DMS 273 (cell line): ENCODE results near the gene SNAPC4.
A peak's percentile ranks its signal among the peaks of the same experiment; 100 is the strongest.
"Not testable (repeated sequence)": the region's sequence is repeated elsewhere in the genome, so short reads cannot be mapped to it uniquely, and the experiment has no call there.

Experiments
- DNase-seq: peaks from one replicate; lab custom pipeline; 2025; ENCODE audit not compliant: unreplicated experiment; lab: John Stamatoyannopoulos, UW

SNAPC4 gene

GRCh38 chr9:136409557-136410455 lies 9.8 kb upstream of the SNAPC4 start:
- peak; percentile 55 for DNase-seq

- no peak for DNase-seq
Observed at GRCh38 chr9:136407911-136408310, 7.9 kb upstream of the SNAPC4 start.

GRCh38 chr9:136407061-136407460 lies 7.1 kb upstream of the SNAPC4 start:
- DNase-seq = not testable (repeated sequence)

GRCh38 chr9:136405904-136406303 lies 5.9 kb upstream of the SNAPC4 start:
- not testable (repeated sequence) for DNase-seq

GRCh38 chr9:136405481-136405880 lies 5.5 kb upstream of the SNAPC4 start:
- DNase-seq = no peak

- no peak for DNase-seq
Observed at GRCh38 chr9:136404801-136405136, 4.8 kb upstream of the SNAPC4 start.

- no peak for DNase-seq
Observed at GRCh38 chr9:136403915-136404800, 4.2 kb upstream of the SNAPC4 start.

- no peak for DNase-seq
Observed at GRCh38 chr9:136403538-136403914, 3.6 kb upstream of the SNAPC4 start.

GRCh38 chr9:136402067-136402466 lies 2.1 kb upstream of the SNAPC4 start:
- DNase-seq = no peak

- no peak for DNase-seq
Observed at GRCh38 chr9:136401173-136401922, 1.4 kb upstream of the SNAPC4 start.

- peak; percentile 69 for DNase-seq
Observed at GRCh38 chr9:136399176-136400037, 563 bp downstream of the SNAPC4 start.

GRCh38 chr9:136398286-136398685 lies 1.7 kb downstream of the SNAPC4 start:
- no peak for DNase-seq

- no peak for DNase-seq
Observed at GRCh38 chr9:136397643-136398042, 2.3 kb downstream of the SNAPC4 start.

- DNase-seq = no peak
Observed at GRCh38 chr9:136396219-136396515, 3.8 kb downstream of the SNAPC4 start.

- no peak for DNase-seq
Observed at GRCh38 chr9:136395345-136396218, 4.4 kb downstream of the SNAPC4 start.

- no peak for DNase-seq
Observed at GRCh38 chr9:136395020-136395340, 5.0 kb downstream of the SNAPC4 start.

GRCh38 chr9:136394312-136395019 lies 5.5 kb downstream of the SNAPC4 start:
- DNase-seq = no peak

GRCh38 chr9:136393531-136393930 lies 6.4 kb downstream of the SNAPC4 start:
- no peak for DNase-seq
